ENCODE results near the gene LRRTM3.

DNA sequence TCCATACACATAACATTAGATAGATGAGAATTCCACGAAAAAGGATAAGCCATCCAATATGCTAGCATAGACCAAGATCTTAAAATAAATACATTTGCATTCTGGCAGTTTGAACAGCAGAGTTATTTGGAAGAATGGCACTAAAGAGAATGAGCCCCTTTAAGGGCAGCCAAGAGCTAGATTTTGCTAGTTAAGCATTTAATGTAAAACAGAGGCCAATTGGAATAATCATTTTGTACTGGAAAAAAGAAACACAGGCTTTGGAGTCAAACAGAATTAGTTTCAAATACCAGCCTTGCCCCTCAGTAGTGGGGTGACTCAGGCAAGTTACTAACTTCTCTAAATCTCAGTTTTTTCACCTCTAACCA lies 56.2 kb downstream of the LRRTM3 start:
- TF ChIP-seq EZH2 (IDR thresholded peaks at IDR 0.05; ENCODE audit: insufficient read depth, poor library complexity, severe bottlenecking) (no peak), EZH2phosphoT487 (IDR thresholded peaks at IDR 0.05; ENCODE audit: insufficient read depth, low read depth) (no peak)

Measured in GM23248 (cell line).